Renal cortical epithelial cell (primary cell): ENCODE measurements around the gene EIF4E3. TPM values are rescaled to one million over a fixed set of nuclear protein-coding genes. Genes with fewer than 3 reads are reported as not detected.

ENCODE experiments used
- DNase-seq: peaks from one replicate; pipeline ENCODE4 v3.0.0-alpha.2; 2011; ENCODE audit warnings: low read depth
- total RNA-seq: library from RNA; depleted of rRNA; stranded (reverse); fragments of >200 nt; gene quantifications from 2 replicates; pipeline ENCODE4 v1.2.3, GENCODE V29; 2014

EIF4E3 gene
- 3.5 and 7.5 TPM in 2 replicates for total RNA-seq

- no peak for DNase-seq
Measured at GRCh38 chr3:71725271-71725991, at the start of gene EIF4E3. Gene EIF4E3, minus strand, starts transcription at chr3:71725402. Its CDS starts 35 bp downstream, at chr3:71725367.

GRCh38 chr3:71771884-71772283 lies 46.7 kb upstream of the EIF4E3 start:
- no peak for DNase-seq

- no peak for DNase-seq
Measured at GRCh38 chr3:71771126-71771525, 45.9 kb upstream of the EIF4E3 start.

GRCh38 chr3:71763426-71763825 lies 38.2 kb upstream of the EIF4E3 start:
- DNase-seq = no peak

- no peak for DNase-seq
Measured at GRCh38 chr3:71760140-71760539, 34.9 kb upstream of the EIF4E3 start.

- DNase-seq = no peak
Measured at GRCh38 chr3:71759401-71759800, 34.2 kb upstream of the EIF4E3 start.

- no peak for DNase-seq
Measured at GRCh38 chr3:71758091-71758490, 32.9 kb upstream of the EIF4E3 start.

GRCh38 chr3:71754610-71755253 lies 29.5 kb upstream of the EIF4E3 start:
- DNase-seq = no peak

- no peak for DNase-seq
Measured at GRCh38 chr3:71753701-71754609, 28.8 kb upstream of the EIF4E3 start, which contains the start of gene GPR27. Gene GPR27, plus strand, starts transcription at chr3:71753855. Its CDS starts 195 bp downstream, at chr3:71754050.

GRCh38 chr3:71752831-71753700 lies 27.9 kb upstream of the EIF4E3 start:
- DNase-seq = no peak

- no peak for DNase-seq
Measured at GRCh38 chr3:71751602-71752001, 26.4 kb upstream of the EIF4E3 start.

GRCh38 chr3:71744738-71745137 lies 19.5 kb upstream of the EIF4E3 start:
- DNase-seq = no peak

GRCh38 chr3:71742621-71743020 lies 17.4 kb upstream of the EIF4E3 start:
- no peak for DNase-seq

GRCh38 chr3:71734881-71735280 lies 9.7 kb upstream of the EIF4E3 start:
- no peak for DNase-seq

- no peak for DNase-seq
Measured at GRCh38 chr3:71733319-71733718, 8.1 kb upstream of the EIF4E3 start.

GRCh38 chr3:71732637-71733036 lies 7.4 kb upstream of the EIF4E3 start:
- DNase-seq = no peak

- DNase-seq = peak; percentile 11
Measured at GRCh38 chr3:71728632-71729342, 3.6 kb upstream of the EIF4E3 start.

- no peak for DNase-seq
Measured at GRCh38 chr3:71726146-71726545, 944 bp upstream of the EIF4E3 start.

- no peak for DNase-seq
Measured at GRCh38 chr3:71724584-71725270, 475 bp downstream of the EIF4E3 start.

GRCh38 chr3:71724171-71724453 lies 1.1 kb downstream of the EIF4E3 start:
- no peak for DNase-seq
